GM04504 (cell line): ENCODE results near the gene SUSD3.
"Not testable (repeated sequence)": the region's sequence is repeated elsewhere in the genome, so short reads cannot be mapped to it uniquely, and the experiment has no call there.

Experiments used
- DNase-seq: peaks from one replicate; pipeline ENCODE4 v3.0.0-alpha.2; 2012; ENCODE audit warnings: low read depth

SUSD3 gene

DNA sequence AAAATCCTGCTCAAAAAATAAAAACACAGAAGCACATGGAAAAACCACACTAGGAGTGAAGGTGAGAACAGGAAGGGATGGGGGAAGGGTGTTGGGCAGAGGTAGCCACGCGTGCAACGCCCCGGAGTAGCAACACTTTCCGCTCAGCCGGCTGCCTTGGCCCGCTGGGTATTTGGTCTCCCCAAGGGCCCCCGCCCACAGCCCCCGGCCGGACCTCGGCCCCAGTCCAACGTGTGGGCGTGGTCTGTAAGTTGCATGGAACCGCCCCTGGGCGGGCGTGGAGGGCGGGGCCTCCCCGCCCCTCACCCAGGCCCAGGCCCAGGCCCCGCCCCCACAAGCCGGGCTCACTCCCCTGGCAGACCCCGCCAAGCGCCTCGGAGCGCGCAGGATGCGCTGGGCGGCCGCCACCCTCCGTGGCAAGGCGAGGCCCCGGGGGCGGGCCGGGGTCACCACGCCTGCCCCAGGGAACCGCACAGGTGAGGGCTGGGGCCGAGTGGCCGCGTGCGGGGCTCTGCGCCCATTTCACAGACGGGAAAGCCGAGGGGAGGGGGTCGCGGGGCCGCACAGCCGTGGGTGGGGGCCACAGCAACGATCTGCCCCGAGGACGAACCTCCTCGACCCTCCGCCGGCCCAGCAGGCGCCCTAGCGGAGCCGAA is at the start of gene SUSD3:
Gene SUSD3 (plus strand): TSS at position 347 of the 656 bp plus-strand sequence. CDS start 42 bp downstream, at position 389.
- DNase-seq, result no peak

GRCh38 chr9:93009337-93010015 is 49.0 kb upstream of the SUSD3 start:
- no peak for DNase-seq

DNA sequence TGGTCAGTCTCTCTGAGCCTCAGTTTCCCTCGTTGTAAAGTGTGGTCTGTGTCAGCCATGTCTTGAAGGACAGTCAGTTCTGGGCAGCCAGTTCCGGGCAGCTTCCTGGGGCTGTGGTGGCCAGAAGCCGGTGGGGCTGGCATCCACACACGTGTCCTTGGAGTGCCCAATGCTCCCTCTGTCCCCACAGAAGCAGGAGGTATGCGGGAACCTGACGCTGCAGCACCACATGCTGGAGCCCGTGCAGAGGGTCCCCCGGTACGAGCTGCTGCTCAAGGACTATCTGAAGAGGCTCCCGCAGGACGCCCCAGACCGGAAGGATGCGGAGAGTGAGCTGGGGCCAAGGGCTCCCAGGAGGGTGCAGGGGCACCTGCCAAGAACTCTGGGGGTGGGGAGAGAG is 48.4 kb upstream of the SUSD3 start:
- no peak for DNase-seq

DNA sequence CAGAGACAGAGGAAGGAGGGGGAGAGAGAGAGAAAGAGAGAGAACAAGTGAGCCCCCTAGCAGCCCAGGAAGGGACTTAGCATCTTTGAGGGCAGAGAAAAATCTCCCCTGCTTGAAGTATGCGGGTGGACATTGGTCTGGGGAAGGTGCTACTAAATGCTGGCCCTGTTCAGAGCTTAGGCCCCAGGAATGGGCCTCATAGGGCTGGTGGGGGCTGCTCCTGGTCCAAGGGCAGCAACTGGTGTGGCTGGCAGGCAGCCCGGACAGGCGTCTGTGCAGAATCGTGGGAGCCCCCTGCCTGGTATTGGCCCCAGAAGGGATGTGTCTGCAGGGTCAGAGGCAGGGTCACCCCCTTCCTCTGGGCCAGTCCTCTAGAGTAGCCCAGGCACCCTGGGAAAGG is 47.8 kb upstream of the SUSD3 start:
- DNase-seq, result no peak

GRCh38 chr9:93011114-93011513 is 47.4 kb upstream of the SUSD3 start:
- DNase-seq, result no peak

- DNase-seq, result no peak
These were observed 45.3 kb upstream of the SUSD3 start for GRCh38 chr9:93012963-93013855.

DNA sequence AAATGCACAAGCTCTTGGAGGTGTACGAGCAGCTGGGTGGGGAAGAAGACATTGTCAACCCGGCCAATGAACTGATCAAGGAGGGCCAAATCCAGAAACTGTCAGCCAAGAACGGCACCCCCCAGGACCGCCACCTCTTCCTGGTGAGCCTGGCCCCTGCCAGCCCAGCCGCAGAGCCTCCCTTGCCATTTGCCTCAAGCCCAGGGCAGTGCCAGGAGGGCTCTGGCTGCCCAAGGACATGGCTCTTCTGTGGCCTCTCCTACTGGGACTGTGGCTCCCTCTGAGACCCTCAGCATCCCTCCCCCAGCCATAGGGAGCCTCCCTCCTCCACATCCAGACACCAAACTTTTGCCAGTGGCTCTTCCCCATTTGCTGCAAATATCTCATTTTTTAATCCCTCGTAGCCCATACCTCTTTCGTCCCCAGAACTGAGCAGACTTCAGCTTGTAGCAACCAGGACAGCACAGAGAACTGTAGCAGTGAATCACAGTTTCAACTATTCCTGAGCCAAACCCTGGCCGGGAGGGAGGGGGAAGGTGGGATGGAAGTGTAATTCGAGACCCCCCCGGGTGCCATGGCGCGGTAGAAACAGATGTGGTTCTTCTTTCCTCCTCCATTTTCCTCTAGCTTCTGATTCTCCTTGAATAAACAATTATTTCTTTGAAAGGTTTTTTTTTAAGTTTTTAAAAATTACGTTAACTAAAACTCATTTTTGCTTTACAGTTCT is 44.5 kb upstream of the SUSD3 start:
- no peak for DNase-seq

GRCh38 chr9:93015190-93015589 is 43.3 kb upstream of the SUSD3 start:
- DNase-seq, result not testable (repeated sequence)

DNA sequence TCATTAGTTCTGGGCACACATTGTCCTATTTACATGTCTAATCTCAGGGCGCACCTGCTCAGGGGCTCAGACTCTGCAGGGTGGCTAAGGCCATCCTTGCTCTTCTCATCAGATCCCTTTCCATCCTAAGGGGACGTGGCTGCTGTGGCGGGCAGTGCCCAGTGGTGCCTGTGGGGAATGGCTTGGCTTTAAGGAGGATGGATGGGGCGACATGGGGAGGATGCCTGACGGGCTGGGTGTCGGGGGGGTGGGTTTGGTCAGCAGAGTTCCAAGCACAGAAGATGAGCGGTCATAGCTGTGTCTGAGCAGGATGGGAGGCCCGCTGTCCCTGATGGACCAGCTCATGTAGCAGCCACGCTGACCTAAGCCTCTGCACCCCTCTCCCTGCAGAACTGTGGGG is 40.9 kb upstream of the SUSD3 start:
- DNase-seq, result no peak

- DNase-seq, result no peak
These were observed 38.4 kb upstream of the SUSD3 start for GRCh38 chr9:93020151-93020550.

GRCh38 chr9:93020771-93021670 is 37.5 kb upstream of the SUSD3 start:
- DNase-seq, result no peak

GRCh38 chr9:93022066-93022465 is 36.4 kb upstream of the SUSD3 start:
- no peak for DNase-seq

DNA sequence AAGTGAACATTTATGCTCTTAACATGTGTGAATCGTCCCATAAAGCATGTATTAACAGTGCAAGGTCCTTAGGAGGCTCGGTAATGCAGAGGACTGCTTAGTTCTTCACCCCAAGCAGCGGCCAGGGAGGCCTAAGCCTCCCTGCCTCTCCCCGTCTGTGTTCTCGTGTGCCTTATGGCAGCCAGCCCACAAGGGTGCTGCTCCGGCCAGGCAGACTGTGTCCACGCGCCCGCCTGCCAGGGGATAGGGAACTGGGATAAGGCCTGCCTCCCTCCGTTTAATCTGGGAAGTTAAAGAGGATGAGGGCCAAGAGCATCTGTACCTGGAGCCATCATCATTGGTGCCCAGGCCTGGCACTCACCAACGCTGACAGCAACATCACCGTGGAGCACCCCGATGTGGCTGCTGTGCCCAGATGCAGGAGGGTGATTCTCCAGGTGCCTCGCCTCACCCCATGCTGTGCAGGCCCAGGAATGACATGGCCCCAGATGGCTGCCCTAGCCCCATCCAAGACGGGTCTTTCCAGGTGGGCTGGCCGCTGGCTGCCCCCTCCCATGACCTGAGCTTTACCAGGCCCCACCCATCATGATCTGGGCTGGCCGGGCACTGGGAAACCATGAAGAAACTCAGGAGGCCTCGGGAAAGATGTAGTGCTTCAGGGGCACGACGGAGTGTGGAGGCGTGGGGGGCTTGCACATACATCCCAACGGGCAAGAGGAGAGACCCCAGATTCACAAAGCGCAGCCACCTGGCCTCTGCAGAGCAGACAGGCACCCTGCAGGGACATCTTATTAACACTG is 35.6 kb upstream of the SUSD3 start:
- DNase-seq, result no peak

GRCh38 chr9:93023521-93023815 is 35.0 kb upstream of the SUSD3 start:
- no peak for DNase-seq

DNA sequence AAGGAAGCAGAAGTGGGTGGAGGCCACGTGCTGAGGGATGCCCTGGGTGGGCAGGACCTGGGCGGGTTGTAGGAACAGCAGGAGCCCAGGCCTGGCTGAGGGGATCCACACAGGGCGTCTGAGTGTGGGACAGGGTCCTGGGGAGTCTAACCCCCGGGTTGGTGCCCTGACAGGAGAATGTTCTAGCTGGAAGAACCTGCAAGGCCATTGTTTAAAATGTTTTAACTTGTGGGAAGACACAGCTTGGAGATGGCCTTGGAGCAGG is 33.9 kb upstream of the SUSD3 start:
- no peak for DNase-seq

DNA sequence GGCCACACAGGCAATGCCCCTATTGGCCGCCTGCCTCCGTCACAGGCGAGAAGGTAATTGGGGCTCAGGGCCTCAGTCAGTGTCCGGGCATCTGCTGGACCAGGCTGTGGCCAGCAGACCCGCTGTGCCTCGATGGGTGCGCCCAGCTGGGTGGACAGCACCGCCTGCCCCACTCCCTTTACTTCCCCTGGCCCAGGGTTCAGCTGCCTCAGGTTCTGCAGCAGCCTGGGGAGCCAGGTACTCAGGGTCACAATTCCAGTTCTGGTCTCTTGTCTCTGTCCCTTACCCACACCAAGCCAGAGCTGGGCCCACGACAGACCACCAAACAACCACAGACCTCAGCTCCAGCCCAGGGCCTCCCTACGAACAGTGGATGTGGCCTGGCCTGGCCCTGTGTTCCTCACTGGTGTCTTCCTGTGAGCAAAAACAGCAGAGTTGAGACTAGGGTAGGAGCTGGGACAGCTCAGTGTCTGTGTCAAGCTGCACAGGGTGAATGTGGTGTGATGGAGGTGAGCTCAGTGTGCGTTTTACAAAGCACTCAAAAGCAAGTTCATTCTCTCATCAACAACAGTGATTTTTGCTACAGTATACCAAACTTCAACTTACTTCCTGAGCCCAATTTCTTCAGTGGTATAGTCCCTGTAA is 33.4 kb upstream of the SUSD3 start:
- no peak for DNase-seq

DNA sequence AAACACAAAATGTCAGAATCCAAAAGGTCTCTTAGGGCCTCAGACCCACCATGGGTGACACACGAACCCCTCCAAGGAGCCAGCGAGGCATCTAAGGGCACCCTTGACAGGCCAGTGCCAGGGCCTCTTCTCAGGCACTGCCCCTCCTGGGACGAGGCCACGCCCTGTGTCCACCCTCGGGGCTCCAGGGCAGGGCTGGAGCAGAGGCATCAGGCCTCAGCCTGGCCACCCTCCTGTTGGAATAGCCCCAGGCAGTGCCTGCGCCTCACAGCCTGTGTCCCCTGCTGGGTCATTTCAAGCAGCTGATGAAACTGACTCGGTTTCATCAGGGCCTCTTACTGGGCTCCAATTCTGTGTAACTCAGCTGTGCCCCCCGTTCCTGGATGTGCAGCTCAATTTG is 32.8 kb upstream of the SUSD3 start:
- DNase-seq, result no peak

GRCh38 chr9:93026640-93027039 is 31.9 kb upstream of the SUSD3 start:
- no peak for DNase-seq

DNA sequence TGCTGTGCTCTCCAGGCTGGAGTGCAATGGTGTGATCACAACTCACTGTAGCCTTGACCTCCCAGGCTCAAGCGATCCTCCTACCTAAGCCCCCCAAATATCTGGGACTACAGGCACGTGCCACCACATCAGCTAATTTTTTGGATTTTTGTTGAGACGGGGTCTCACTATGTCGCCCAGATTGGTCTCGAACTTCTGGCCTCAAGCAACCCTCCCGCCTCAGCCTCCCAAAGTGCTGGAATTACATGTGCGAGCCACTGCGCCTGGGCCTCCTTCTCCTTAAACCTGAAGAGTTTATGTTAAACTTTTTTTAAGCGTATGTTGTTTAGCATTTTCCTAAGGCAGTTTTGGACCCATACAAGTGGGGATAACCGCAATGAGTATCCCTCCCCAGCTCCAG is 30.8 kb upstream of the SUSD3 start:
- no peak for DNase-seq

DNA sequence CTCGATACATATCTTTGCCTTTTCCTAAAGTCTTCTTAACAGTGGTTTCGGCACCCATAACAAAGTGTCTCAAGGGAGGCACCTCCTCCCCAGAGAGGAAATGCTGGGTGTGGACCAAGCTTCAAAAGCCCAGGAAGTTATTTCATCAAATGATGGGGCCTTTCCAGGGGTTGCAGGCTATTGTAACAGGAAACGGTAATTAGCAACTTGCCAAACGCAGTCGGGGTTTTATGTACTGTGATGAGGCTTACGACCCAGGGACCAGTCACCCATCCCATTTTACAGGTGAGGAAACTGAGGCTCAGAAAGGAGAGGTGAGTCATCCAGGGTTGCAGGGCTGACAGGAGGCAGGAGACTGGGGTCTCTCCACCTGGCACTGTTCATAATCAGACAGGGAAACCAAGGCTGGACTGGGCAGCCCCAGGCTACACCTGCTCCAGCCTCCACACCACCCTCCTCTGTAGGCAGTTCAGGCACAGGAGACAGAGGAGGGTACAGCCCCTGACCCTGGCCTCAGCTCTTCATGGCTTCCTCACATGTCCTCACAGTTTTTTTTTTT is 30.0 kb upstream of the SUSD3 start:
- no peak for DNase-seq
